GM21447 (cell line): Measurements from ENCODE around the gene RIMBP2.

ENCODE experiments used
- ATAC-seq: cut with Tn5 transposase; IDR thresholded peaks from one replicate; pipeline ENCODE4 v1.9.1; 2021; ENCODE audit not compliant: unreplicated experiment

The RIMBP2 gene

DNA sequence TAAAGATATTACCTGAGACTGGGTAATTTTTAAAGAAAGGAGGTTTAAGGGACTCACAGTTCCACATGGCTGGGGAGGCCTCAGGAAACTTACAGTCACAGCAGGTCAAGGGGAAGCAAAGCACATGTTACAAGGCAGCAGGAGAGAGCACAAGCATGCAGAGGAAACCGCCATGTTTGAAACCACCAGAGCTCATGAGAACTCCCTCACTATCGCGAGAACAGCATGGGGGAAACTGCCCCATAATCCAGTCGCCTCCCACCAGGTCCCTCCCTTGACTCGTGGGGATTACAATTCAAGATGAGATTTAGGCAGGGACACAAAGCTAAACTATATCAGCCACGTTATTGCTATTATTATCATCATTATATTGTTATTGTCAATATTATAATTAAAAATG is 138.7 kb downstream of the RIMBP2 start:
- ATAC-seq: no peak

DNA sequence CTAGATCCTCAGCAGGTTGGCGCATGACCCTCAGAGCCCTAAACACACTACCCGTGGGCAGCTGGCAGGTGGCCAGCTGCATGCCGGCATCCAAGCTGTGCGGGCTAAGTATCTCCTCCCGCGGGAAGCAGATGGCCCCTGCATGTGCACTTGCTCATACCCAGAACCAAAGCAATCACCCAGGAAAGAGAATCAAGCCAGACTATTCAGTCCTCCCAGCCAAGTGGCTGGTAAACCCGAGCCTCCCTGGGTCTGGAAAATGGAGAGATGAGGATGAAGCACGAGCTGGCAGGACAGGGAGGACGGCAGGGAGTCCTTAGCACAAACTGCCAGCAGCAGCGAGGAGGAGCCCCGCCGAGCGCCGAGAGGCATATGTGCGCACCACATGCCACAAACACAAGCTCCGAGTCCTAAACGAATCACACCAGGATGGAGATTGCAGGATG is 139.7 kb downstream of the RIMBP2 start:
- no peak for ATAC-seq

DNA sequence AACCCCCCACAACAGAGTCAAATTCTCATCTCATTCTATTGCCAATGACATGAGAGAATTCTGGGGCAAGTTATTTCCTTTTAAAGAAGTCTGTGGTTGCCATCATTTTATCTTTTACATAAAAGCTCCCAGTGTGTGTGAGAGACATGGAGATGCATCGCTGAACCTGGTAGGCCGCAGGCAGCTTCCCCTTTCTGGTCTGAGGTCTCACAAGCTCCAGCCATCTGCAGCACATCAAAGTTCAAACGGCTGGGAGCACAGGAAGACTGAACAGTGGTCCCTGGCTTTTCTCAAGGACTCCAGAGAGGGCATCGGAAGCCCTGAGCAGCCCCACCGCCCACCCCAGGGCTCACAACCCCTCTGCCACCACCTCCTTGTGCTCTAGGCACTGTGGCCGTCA is 141.7 kb downstream of the RIMBP2 start:
- ATAC-seq: no peak

DNA sequence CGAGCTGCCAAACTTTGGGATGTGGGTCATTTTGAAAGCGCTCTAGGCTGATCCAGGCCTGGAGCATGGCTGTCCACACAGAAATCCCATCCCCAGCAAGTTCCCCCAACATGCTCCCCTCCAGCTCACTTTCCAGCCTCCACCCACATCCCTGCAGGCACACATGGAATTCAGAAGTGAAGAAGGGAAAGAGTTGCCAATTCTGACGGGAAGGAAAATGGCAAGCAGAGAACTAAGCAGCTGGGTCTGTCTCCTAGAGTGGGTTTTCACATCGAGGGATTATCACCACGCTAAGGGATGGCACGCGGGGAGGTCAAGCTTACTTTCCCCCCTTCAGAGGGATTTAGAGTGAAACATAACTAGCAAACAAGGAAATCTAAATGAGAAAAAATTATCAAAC is 142.3 kb downstream of the RIMBP2 start:
- ATAC-seq: no peak

DNA sequence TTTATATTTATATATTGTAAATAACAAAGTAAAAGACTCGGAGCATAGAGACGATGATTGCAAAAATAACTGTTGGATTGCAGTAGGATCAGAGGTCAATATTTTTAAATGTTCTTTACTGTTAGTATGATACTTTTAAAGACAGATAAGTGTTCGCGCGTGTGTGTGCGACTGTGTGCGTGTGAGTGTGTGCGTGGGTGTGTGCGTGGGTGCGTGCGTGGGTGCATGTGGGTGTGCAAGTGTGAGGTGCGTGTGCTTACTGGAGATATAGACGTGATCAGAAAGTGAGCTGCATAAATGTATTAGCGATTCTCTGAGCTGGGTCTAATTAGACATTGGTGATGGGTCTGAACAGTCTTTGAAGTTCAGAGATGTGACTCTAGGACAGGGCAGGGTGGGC is 142.9 kb downstream of the RIMBP2 start:
- ATAC-seq: no peak

DNA sequence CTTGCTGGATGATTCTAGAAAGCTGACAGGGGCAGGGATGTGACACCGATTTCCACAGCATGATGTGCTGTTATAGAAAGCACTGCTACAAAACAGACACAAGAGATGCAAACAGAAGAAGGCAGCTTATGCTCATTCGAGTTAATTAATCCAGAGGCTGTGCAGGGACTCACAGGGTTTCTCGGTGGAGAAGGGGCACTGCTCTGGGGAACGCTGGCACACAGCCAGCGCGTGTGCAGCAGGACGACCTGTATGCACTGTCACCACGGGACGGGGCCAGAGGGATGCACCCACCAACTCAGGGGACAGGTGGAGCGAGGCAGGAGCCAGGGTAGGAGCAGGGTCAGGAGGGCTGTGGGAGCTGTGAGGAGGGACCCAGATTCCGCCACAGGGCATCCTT is 143.5 kb downstream of the RIMBP2 start:
- ATAC-seq: no peak

DNA sequence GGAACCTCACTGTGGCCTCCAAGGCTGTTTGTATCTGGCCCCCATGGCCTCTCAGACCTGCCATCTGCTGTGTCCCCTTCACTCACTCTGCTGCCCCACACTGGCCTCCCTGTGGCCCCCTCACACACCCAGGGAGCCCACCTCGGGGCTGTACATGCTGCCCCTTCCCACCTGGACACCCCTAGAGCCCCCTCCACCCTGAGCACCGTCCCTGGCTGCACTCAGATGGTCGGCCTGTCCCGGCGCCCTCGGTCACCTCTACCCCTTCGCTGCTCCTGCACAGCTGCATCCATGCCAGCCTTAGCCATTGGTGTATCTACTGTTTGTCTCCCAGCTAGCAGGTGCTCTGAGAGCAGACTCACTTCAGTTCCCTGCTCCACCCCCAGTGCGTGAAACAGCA is 144.4 kb downstream of the RIMBP2 start:
- no peak for ATAC-seq

DNA sequence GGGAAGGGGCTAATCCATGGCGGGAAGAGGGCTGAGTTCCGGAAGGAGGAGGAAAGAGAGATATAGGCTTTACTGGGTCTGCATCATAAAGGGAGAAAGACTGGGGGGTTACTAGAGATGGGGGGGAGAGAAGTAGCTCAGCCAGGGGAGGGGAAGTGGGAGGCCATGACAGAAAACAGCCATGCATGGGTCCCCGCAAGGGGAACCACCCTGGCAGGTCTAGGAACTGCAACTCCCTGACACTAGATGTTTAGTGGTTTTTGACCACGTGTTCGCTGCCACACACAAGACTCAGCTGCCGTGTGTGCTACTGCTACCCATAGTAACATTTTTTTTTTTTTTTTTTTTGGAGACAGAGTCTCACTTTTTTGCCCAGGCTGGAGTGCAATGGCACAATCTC is 145.0 kb downstream of the RIMBP2 start:
- peak; percentile 65 for ATAC-seq

DNA sequence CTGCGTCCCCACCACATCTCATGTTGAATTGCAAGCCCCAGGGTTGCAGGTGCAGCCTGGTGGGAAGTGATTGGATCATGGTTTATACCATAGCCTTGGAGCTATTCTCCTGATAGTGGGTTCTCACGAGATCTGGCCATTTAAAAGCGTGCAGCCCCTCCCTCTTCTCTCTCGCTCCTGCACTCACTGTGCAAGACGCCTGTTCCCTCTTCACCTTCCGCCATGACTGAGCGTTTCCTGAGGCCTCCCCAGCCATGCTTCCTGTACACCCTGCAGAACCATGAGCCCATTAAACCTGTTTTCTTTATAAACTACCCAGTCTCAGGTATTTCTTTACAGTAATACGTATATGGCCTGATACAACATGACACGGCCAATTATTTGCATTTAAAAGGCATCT is 146.6 kb downstream of the RIMBP2 start:
- ATAC-seq: no peak

DNA sequence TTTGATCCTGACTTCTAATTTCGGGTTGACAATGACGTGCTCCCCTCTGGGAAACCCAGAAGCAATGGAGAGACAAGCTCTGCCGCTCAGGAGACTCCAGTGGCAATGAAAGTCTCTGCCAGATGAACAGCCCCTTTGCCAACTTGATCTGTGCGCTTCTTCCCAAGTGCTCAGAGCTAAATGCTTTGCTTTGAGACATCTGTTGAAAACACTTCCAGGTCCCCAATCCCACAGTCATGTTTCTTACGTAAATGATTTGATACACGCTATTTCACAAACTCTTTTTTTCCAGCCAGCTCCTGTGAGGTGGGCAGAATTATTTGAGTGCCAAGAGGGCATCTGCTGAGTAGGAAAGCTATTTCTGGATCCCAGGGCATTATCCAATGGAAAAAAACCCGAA is 147.6 kb downstream of the RIMBP2 start:
- no peak for ATAC-seq

DNA sequence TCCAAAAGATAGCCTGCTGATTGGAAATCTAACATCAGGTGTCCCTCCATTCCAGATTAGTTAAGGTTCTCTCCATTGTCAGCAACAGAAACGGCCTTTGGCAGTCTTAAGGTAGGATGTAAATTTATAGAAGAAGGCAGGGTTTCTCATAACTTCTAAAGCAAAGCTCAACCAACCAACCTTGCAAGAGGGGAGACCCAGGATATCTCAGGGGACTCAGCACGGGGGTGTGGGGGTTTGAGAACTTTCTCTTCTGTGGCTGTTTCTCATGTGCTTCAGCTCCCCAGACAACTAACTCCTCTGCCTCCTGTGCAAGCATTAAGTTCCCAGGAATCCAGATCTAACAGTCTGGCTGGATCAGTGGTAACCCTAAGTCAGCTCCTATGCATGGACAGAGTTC is 148.1 kb downstream of the RIMBP2 start:
- ATAC-seq: no peak

DNA sequence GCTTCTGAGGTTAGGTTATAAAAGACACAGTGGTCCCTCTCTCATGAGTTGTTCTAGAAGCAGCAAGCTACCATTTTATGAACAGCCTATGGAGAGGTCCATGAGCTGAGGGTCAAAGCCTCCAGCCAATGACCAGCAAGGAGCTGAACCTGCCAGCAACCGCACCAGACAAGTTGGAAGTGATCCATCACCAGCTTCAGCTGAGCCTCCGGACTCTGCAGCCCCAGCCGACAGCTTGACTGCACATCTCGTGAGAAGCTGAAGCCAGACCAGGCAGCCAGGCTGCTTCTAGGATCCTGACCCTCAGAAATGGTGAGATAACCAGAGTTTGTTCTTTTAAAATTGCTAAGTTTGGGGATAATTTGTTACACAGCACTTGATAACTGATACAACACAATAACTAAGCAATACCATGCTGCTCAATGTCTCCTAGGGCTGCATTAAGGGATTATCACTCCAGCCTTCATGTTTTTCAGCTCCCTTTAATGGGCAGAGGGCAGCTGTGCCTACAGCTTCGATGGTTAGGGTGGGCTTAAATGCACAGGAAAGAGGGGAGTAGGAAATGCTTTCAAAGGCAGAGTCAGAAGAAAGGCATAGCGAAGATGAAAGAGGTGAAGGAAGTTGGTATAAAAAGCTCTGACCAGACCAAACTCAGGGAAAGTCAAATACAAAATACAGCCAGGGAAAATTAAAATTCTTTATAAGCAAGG is 149.5 kb downstream of the RIMBP2 start:
- ATAC-seq: no peak

DNA sequence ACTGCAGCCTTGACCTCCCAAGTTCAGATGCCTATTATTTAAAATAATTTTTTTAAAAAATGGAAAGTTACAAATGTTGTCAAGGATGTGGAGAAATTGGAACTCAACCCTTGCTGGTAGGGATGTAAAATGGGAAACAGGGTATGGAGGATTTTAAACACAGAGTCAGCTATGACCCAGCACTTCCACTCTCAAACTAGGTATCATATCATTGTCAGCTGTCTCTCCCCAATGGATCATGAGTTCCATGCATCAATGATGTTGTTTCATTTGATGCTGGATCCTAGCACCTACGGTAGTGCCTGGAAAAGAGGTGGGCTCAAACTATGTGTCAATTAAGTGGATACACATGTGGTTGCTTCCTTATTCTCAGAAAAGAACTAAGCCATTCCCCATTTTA is 150.9 kb downstream of the RIMBP2 start:
- ATAC-seq: no peak

DNA sequence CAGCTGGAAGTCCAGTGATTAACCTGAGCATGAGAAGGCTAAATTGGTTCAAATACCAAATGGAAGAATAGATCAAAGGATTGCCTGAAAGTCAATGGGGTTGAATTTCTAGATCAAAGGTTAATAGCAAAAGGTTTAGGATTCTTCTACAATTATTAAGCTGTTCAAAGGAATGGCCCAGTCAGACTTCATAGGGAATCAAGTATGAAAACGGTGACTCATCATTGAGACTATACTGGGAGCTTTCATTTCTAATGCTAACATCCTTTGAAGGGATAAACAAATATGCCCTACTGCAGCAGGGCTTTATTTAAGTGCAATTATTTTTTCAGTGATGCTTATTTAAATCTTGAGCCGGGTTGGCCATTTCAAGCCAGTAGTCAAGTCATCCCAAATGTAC is 152.8 kb downstream of the RIMBP2 start:
- ATAC-seq: no peak

DNA sequence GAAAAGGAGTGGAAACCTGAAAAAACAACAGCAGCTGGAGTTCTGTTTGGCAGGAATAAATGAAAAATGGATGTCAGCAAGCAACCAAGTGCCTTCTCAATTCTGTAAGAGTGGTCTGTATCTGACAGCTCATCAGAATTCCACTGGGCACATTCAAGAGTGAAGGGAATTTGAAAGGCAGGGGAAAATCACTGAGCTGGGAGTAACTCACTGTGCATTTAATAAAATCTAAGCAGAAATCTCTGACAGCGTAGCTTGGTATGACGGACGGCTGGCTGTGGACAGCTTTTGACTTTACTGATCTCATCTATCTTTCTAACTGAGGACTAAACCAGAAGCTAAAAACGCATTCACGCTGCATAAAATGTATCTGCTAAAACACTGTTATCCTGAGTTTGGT is 153.4 kb downstream of the RIMBP2 start:
- no peak for ATAC-seq

DNA sequence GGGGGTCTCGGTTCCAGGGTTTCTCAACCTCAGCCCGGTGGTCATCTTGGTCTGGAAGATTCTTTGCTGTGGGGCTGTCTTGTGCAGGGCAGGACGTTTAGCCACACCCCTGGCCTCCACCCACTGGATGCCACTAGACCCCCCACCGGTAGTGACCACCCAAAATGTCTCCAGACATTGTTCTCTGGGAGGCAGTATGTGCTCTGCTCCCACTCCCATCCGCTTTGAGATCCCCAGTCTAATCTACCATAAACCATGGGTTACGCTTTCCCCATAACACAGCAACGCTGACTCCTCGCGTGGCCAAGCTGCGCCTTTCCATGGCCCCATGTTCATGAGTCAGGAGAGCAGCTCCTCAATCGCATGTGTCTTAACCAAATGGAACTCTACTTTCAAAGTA is 155.8 kb downstream of the RIMBP2 start:
- ATAC-seq: no peak

DNA sequence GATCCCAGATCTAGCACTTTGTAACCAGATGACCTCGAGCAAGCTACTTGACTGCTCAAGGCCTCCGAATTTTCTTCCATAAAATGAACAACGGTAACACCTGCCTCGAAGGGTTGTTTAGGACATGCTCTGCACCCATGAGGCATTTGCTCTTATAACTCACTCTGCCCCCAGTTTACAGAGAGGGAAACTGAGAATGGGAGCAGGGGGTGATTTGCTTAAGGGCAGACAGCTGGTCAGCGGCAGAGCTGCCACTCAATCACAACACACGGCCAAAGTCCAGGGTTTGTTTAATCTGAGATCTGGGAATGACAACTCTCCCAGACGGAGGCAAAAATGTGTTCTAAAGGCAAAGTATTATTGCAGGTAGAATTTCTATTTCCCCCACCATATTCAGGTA is 156.3 kb downstream of the RIMBP2 start:
- ATAC-seq: no peak

DNA sequence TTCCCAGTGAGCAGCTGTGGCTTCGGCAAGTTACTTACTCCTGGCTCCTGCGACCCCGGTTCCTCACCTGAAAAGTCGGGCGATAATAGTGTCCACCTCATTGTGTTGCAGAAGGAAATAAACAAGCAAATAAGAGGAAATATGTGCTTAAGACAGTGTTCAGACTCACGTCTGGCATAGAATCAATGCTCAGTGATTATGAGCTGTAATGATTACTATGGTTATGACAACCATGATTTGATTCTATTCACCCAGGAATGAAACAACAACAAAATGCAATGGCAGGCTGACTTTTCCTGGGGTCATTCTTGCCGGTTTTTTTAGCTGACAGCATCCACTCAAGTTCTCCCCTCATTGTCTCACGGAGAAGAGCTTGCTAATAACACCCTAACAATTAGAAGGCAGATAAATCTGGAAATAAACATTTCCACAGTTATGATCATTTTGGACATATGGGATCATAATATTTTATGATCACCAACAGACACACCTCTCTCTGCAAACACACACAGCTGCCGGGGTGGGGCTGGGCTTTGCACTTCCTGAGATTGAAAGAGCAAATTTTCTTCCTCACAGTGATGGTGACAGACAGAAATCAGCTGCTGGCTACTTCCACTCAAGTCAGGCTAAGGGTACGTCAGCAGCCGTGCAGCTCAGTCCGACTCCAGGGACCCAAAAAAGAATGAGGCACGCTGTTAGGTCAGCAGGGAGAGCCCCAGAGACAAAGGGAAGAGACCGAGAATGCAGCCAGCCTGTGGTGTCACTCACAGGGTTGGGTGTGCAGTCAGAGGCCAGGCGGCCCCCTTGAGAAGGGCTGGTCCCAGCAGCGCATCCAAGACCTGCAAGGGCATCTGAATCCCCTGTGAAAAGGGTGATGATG is 158.0 kb downstream of the RIMBP2 start:
- no peak for ATAC-seq

DNA sequence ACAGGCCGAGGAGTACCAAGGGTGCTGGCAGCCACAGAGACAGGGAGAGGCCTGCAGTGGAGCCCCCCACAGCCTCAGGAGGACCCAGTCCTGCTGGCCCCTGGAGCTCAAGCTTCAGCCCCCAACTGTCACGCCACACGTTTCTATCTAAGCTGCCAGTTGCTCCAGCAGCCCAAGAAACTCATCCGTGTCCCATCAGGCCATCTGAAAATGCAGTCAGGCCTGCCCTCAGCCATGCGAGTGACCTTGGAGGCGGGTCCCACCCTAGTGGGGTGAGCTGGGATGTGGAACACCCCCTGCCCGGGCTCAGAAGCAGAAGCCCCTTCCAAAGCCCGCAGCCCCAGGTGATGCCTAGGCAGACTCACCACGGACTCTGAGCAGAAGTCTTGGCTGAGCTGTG is 158.9 kb downstream of the RIMBP2 start:
- ATAC-seq: no peak

DNA sequence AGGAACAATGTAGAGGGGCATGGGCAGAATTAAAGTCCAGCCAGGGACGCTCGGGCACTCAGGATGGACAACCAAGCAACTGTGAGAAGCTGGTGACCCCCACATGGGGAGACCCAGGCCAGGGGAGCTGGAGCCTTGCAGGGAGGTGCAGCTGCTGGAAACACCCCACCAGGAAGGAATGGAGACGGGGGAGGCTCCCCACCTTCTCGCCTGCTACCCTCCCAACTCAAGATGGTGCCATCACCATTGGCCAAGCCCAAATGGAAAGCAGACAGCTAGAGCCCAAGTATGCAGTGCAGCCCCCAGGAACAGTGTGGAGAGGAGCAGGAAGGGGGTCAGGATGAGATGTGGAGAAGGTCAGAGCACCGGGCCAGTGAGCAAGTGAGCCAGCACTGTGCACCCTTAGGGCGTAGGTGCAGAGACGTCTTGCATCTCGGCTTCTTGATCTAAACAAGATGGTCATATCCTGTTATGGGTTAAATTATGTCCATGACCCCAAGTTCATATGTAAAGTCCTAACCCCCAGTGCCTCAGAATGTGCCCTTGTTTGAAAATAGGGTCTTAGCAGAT is 159.5 kb downstream of the RIMBP2 start:
- ATAC-seq: no peak

DNA sequence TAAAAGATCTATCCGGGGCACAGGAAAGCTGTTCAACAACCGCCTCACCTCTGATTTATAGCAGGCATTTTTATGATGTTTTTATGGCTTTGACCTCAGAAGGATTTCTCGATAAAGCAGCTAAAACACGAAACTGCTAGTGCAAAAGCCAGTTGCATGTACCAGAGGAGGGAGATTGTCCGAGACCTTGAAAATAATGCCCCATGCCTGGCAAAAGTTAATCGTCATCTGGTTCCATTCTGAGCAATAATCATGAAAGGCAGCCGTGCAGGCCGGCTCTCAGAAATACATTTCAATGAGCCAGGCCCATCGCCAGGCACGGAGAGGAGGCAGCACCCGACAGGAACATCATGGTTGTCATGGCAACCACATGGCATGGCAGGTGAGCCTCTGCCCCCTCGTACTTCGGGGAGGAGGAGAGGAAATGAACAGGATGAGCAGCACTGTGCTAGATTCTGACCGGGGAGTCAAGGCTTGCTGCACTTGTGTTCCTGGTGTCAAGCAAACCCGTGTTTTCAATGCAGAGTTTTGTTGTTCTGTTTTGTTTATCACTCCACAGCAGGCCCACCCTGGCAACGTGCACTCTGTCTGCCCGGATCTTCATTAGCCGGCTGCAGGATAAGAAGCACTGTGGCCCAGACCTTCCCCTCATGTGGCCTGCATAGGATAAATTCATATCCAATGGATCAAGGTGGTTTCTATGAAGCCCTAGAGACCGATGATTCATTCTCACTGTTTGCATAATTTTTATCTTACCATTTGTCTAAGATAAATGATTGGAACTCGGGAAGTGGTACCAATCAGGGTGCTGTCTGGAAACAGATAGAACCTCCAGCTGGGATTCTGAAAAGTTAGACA is 160.2 kb downstream of the RIMBP2 start:
- ATAC-seq: no peak
